Upper lobe of left lung (tissue), 6 donors: ENCODE data around the gene SNAPC1. TPM values are rescaled to one million over a fixed set of nuclear protein-coding genes. Genes with fewer than 3 reads are reported as not detected.
A peak's percentile ranks its signal among the peaks of the same experiment; 100 is the strongest.
"Not testable (repeated sequence)": the region's sequence is repeated elsewhere in the genome, so short reads cannot be mapped to it uniquely, and the experiment has no call there.

Experiments
- ATAC-seq, 2 donors: fragments of 200-7000 bp; cut with Tn5 transposase; one replicate each; pipeline ENCODE4 v1.9.1; 2022; ENCODE audit warnings: mild to moderate bottlenecking in 2 of 2, moderate library complexity in 2 of 2; ENCODE audit not compliant: low FRiP score in 2 of 2
- DNase-seq, 2 donors: peaks; one replicate each; pipeline ENCODE4 v3.0.0-alpha.2; 2019 to 2020
- H3K27ac ChIP-seq, 4 donors: fragments of 200-600 bp; sonication (generic); one replicate each; pipeline ENCODE4 v1.5.1; 2016 to 2019
- H3K27me3 ChIP-seq, 4 donors: fragments of 200-600 bp; sonication (generic); one replicate each; pipeline ENCODE4 v1.5.1; 2017 to 2019
- H3K36me3 ChIP-seq, 4 donors: fragments of 200-600 bp; sonication (generic); one replicate each; pipeline ENCODE4 v1.5.1; 2016 to 2019
- H3K4me1 ChIP-seq, 4 donors: fragments of 200-600 bp; sonication (generic); one replicate each; pipeline ENCODE4 v1.5.1; 2018 to 2019
- H3K4me3 ChIP-seq, 4 donors: fragments of 200-600 bp; sonication (generic); one replicate each; pipeline ENCODE4 v1.5.1; 2017 to 2019; ENCODE audit warnings: mild to moderate bottlenecking in 2 of 4, moderate library complexity in 1 of 4
- H3K9me3 ChIP-seq, 4 donors: fragments of 200-600 bp; sonication (generic); one replicate each; pipeline ENCODE4 v1.5.1; 2018 to 2019
- CTCF ChIP-seq, 6 experiments: fragments of 450-650 bp in 4 of 6; fragments of 200-600 bp in 2 of 6; sonication (generic) in 2 of 6; IDR thresholded peaks; one replicate each; pipeline ENCODE4 v1.5.1; 2016 to 2019; ENCODE audit warnings: antibody characterized with exemption in 6 of 6
- EP300 ChIP-seq, 4 donors: sonication (generic); formaldehyde crosslinking; IDR thresholded peaks; one replicate each; pipeline ENCODE4 v1.5.1; 2017; ENCODE audit warnings: antibody characterized with exemption in 4 of 4, control low read depth in 2 of 4
- POLR2A ChIP-seq, 4 donors: fragments of 450-650 bp; IDR thresholded peaks; one replicate each; pipeline ENCODE4 v1.5.1; 2016 to 2017; ENCODE audit warnings: antibody characterized with exemption in 4 of 4, mild to moderate bottlenecking in 2 of 4
- POLR2AphosphoS5 ChIP-seq, 2 donors: sonication (generic); formaldehyde crosslinking; IDR thresholded peaks; one replicate each; pipeline ENCODE4 v1.5.1; 2017; ENCODE audit warnings: antibody characterized with exemption in 2 of 2
- WGBS, 2 donors: methylation state at CpG; one replicate each; pipeline ENCODE4 v1.1.5; 2017 to 2018; 5-methylcytosine and 5-hydroxymethylcytosine counted together
- total RNA-seq, 6 donors: library from RNA; depleted of rRNA in 4 of 6; stranded (reverse); fragments of >200 nt in 4 of 6; gene quantifications; one replicate each; pipeline versions ENCODE4 v1.1.0 to v1.2.1, GENCODE V29; 2016 to 2021
- donor health status: DM: no; HTN: no; CAD: no; lungs with moderate emphysema.
- donor health status: DM: no; HTN: yes; CAD: no; lungs with severe emphysema.

Gene SNAPC1
- total RNA-seq, 6 donors from 2014 or later = 4.2 to 8.9 (median 4.7) TPM

GRCh38 chr14:61737915-61738314 is 24.3 kb upstream of the SNAPC1 start:
- WGBS, 2 donors = 72 to 75% methylated on average over 5 of the region's 5 CpGs
- no peak overlapping the region for H3K4me3 ChIP-seq
- no peak overlapping the region for H3K27ac ChIP-seq
- H3K27me3 ChIP-seq = no peaks in the 10 kb centered on the region
- H3K4me1 ChIP-seq = no peaks in the 10 kb centered on the region
- ATAC-seq = peak in 1 of 2 donors; percentile 16
- DNase-seq = no peak
- H3K9me3 ChIP-seq = no peaks in the 10 kb centered on the region
- no peak for TF ChIP-seq EP300 (IDR thresholded peaks at IDR 0.05)
- H3K36me3 ChIP-seq = peaks cover 53 to 96% (median 71%) of the 10 kb centered on the region in 4 donors

DNA sequence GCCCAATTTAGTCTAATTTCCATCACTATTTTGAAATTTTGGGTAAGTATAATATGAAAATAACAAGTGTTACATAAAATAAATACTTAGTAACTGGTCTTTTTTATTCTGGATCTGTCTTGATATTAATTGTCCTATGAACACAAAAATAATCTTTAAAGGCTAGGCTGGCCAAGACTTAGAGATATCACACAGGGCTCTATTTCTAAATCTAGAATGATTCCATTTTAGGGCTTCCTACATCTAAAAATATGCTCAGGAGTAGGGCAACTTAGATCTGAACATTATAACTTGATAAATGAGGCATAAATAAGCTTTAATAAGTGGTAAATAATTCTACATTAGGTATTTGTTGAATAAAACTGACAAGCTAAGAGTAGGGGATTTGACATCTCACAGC is 23.1 kb upstream of the SNAPC1 start:
- Histone ChIP-seq H3K36me3 (peaks cover 45 to 96% (median 68%) of the 10 kb centered on the region in 4 donors), H3K4me3 (no peak overlapping the region), H3K9me3 (no peaks in the 10 kb centered on the region), H3K4me1 (no peaks in the 10 kb centered on the region), H3K27me3 (no peaks in the 10 kb centered on the region), H3K27ac (no peak overlapping the region)
- ATAC-seq (no peak), DNase-seq (no peak)
- TF ChIP-seq POLR2A (IDR thresholded peaks at IDR 0.05) = no peak
- no peak for TF ChIP-seq CTCF (IDR thresholded peaks at IDR 0.05)
- TF ChIP-seq POLR2AphosphoS5 (IDR thresholded peaks at IDR 0.05) = no peak
- no peak for TF ChIP-seq EP300 (IDR thresholded peaks at IDR 0.05)

- ATAC-seq = no peak
- DNase-seq = no peak
- H3K27me3 ChIP-seq = no peaks in the 10 kb centered on the region
- 94 to 98% methylated on average over 6 of the region's 6 CpGs for WGBS, 2 donors
- H3K4me3 ChIP-seq = no peak overlapping the region
- TF ChIP-seq POLR2A (IDR thresholded peaks at IDR 0.05) = no peak
- no peak for TF ChIP-seq CTCF (IDR thresholded peaks at IDR 0.05)
- no peak for TF ChIP-seq POLR2AphosphoS5 (IDR thresholded peaks at IDR 0.05)
- TF ChIP-seq EP300 (IDR thresholded peaks at IDR 0.05) = no peak
- H3K27ac ChIP-seq = no peak overlapping the region
- no peaks in the 10 kb centered on the region for H3K4me1 ChIP-seq
- no peaks in the 10 kb centered on the region for H3K9me3 ChIP-seq
- peaks cover 36 to 96% (median 64%) of the 10 kb centered on the region in 4 donors for H3K36me3 ChIP-seq
Measured at GRCh38 chr14:61742371-61742770, 19.8 kb upstream of the SNAPC1 start.

DNA sequence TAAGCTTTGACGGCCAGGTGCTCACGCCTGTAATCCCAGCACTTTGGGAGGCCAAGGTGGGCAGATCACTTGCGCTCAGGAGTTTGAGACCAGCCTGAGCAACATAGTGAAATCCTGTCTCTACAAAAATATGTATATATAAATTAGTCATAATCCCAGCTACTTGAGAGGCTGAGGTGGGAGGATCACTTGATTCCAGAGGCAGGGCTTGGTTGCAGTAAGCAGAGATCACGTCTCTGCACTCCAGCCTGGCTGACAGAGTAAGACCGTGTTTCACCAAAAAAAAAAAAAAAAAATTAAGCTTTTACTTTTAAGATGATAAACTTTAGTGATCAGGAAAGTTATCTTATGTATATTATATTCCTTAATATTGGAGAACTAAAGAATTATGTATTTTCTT is 18.0 kb upstream of the SNAPC1 start:
- DNase-seq = no peak
- no peak for ATAC-seq

GRCh38 chr14:61746346-61746745 is 15.9 kb upstream of the SNAPC1 start:
- not testable (repeated sequence) for H3K9me3 ChIP-seq, H3K27me3 ChIP-seq, DNase-seq, H3K27ac ChIP-seq, H3K4me3 ChIP-seq, ATAC-seq
- 95 to 96% methylated on average over 3 of the region's 3 CpGs for WGBS, 2 donors
- Histone ChIP-seq H3K4me1 (peaks cover 4 to 21% (median 12%) of the 10 kb centered on the region in 4 donors), H3K36me3 (peaks cover 20 to 66% (median 38%) of the 10 kb centered on the region in 4 donors)

More for the DNA sequence above, 18.0 kb upstream of the SNAPC1 start:
- Histone ChIP-seq H3K4me3 (no peak overlapping the region), H3K27me3 (no peaks in the 10 kb centered on the region), H3K27ac (no peak overlapping the region), H3K36me3 (peaks cover 23 to 85% (median 50%) of the 10 kb centered on the region in 4 donors), H3K9me3 (no peaks in the 10 kb centered on the region), H3K4me1 (peaks cover 0 to 7% (median 1%) of the 10 kb centered on the region in 4 donors)
- TF ChIP-seq CTCF (IDR thresholded peaks at IDR 0.05) (no peak), POLR2A (IDR thresholded peaks at IDR 0.05) (no peak), EP300 (IDR thresholded peaks at IDR 0.05) (no peak)
- WGBS, 2 donors = 93% methylated on average over 5 of the region's 5 CpGs

DNA sequence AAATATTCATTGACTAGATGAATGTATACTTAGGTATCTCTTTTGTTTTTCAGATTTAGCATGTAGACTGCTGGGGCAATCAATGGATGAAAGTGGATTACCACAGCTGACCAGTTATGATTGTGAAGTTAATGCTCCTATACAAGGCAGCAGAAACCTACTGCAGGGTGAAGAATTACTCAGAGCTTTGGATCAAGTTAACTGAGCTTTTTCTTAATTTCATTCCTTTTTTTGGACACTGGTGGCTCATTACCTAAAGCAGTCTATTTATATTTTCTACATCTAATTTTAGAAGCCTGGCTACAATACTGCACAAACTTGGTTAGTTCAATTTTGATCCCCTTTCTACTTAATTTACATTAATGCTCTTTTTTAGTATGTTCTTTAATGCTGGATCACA is 15.3 kb upstream of the SNAPC1 start:
- H3K4me3 ChIP-seq = no peak overlapping the region
- DNase-seq (no peak), ATAC-seq (no peak)
- H3K27me3 ChIP-seq = no peaks in the 10 kb centered on the region
- TF ChIP-seq EP300 (IDR thresholded peaks at IDR 0.05) (no peak), POLR2A (IDR thresholded peaks at IDR 0.05) (no peak), CTCF (IDR thresholded peaks at IDR 0.05) (no peak), POLR2AphosphoS5 (IDR thresholded peaks at IDR 0.05) (no peak)
- H3K27ac ChIP-seq = no peak overlapping the region
- no peaks in the 10 kb centered on the region for H3K9me3 ChIP-seq
- peaks cover 5 to 25% (median 17%) of the 10 kb centered on the region in 4 donors for H3K4me1 ChIP-seq
- H3K36me3 ChIP-seq = peaks cover 15 to 61% (median 34%) of the 10 kb centered on the region in 4 donors
